GM12878 (cell line): ENCODE results near the gene LRRC14B. TPM values are rescaled to one million over a fixed set of nuclear protein-coding genes. Genes with fewer than 3 reads are reported as not detected.

ENCODE experiments used
- ATAC-seq: fragments of 200-7000 bp; cut with Tn5 transposase; 3 replicates; pipeline ENCODE4 v1.9.1; 2020; ENCODE audit warnings: mild to moderate bottlenecking, moderate library complexity
- BruUV-seq: library from RNA; stranded (reverse); fragments of 400-500 nt; replicated peaks from 2 replicates; lab custom pipeline; 2021; lab: Mats Ljungman, UMichigan
- CTCF ChIA-PET: fragments of 300-600 bp; sonication (Branson Sonifier 250); formaldehyde crosslinking; extraction: SDS; loops from one replicate; lab custom pipeline; 2021; ENCODE audit warnings: inconsistent platforms; lab: Yijun Ruan, JAX
- POLR2A ChIA-PET: fragments of 350-600 bp; formaldehyde crosslinking; extraction: SDS; loops from one replicate; lab custom pipeline; 2021; ENCODE audit warnings: inconsistent platforms; lab: Charles Lee
- RAD21 ChIA-PET: fragments of 300-600 bp; sonication (Branson Sonifier 250); formaldehyde crosslinking; loops from one replicate; lab custom pipeline; 2023; ENCODE audit warnings: antibody characterized with exemption; ENCODE audit not compliant: unreplicated experiment; lab: Charles Lee
- SMC1A ChIA-PET: fragments of 300-600 bp; sonication (Branson Sonifier 250); formaldehyde crosslinking; loops from one replicate; lab custom pipeline; 2023; ENCODE audit not compliant: unreplicated experiment, uncharacterized antibody; lab: Charles Lee
- DNase-seq: peaks from one replicate; pipeline ENCODE4 v3.0.0-alpha.2; 2011; ENCODE audit warnings: low read depth, low spot score
- FAIRE-seq: peaks from 3 replicates; lab custom pipeline; 2011; peaks lifted over from hg19 to GRCh38; lab: Jason Lieb, UNC
- H2AFZ ChIP-seq: 2 replicates; pipeline ENCODE4 v1.6.0; 2011; ENCODE audit warnings: low read depth, low read length, control low read depth; ENCODE audit not compliant: control insufficient read depth
- H3K27ac ChIP-seq: 2 replicates; pipeline ENCODE4 v1.5.1; 2011; ENCODE audit warnings: control low read depth; ENCODE audit not compliant: control insufficient read depth, insufficient read depth
- H3K27me3 ChIP-seq, 2 experiments: replicated peaks in 1 of 2; 2 replicates each; pipeline versions ENCODE4 v1.6.0 to v1.6.1; 2011; ENCODE audit warnings: low read length in 1 of 2; ENCODE audit not compliant: control insufficient read depth in 2 of 2, insufficient read depth in 2 of 2
- H3K36me3 ChIP-seq, 2 experiments: 2 replicates each; pipeline ENCODE4 v1.5.1; 2011; ENCODE audit warnings: low read length in 1 of 2; ENCODE audit not compliant: control insufficient read depth in 2 of 2, insufficient read depth in 2 of 2
- H3K4me1 ChIP-seq: 2 replicates; pipeline ENCODE4 v1.6.1; 2011; ENCODE audit warnings: mild to moderate bottlenecking, low read length, moderate library complexity, mixed read lengths; ENCODE audit not compliant: control insufficient read depth, insufficient read depth
- H3K4me2 ChIP-seq: 2 replicates; pipeline ENCODE4 v1.6.0; 2011; ENCODE audit warnings: control low read depth; ENCODE audit not compliant: control insufficient read depth, insufficient read depth
- H3K4me3 ChIP-seq: fragments of 200-600 bp; sonication (generic); 2 replicates; pipeline ENCODE4 v1.5.1; 2016
- H3K79me2 ChIP-seq: 2 replicates; pipeline ENCODE4 v1.6.0; 2011; ENCODE audit warnings: low read length; ENCODE audit not compliant: control insufficient read depth, insufficient read depth
- H3K9ac ChIP-seq: 2 replicates; pipeline ENCODE4 v1.8.0; 2011; ENCODE audit warnings: low read length, control low read depth, mixed read lengths; ENCODE audit not compliant: control insufficient read depth, insufficient read depth
- H3K9me3 ChIP-seq: replicated peaks from 3 replicates; pipeline ENCODE4 v1.5.1; 2011; ENCODE audit warnings: mild to moderate bottlenecking, low read length; ENCODE audit not compliant: control insufficient read depth, insufficient read depth
- H4K20me1 ChIP-seq: 2 replicates; pipeline ENCODE4 v1.6.0; 2011; ENCODE audit not compliant: control insufficient read depth, insufficient read depth
- CREM ChIP-seq: IDR thresholded peaks from 2 replicates; pipeline ENCODE4 v1.6.1; 2014; ENCODE audit warnings: antibody characterized with exemption, low read depth
- GABPA ChIP-seq: IDR thresholded peaks from 2 replicates; pipeline ENCODE4 v1.6.1; 2014; ENCODE audit warnings: antibody characterized with exemption, low read depth, mild to moderate bottlenecking, inconsistent platforms
- MTA3 ChIP-seq: IDR thresholded peaks from 2 replicates; pipeline ENCODE4 v1.6.1; 2012; ENCODE audit warnings: low read length, inconsistent platforms, borderline replicate concordance
- NBN ChIP-seq: fragments of 450-650 bp; IDR thresholded peaks from 2 replicates; pipeline ENCODE4 v1.6.1; 2016
- PAX8 ChIP-seq: fragments of 450-650 bp; IDR thresholded peaks from 2 replicates; pipeline ENCODE4 v1.6.1; 2017; ENCODE audit warnings: mild to moderate bottlenecking, moderate library complexity
- RELA ChIP-seq: fragments of 450-650 bp; IDR thresholded peaks from 2 replicates; pipeline ENCODE4 v1.8.0; 2014; ENCODE audit warnings: borderline replicate concordance; ENCODE audit not compliant: partially characterized antibody
- WGBS: methylation state at CpG from one replicate; pipeline ENCODE4 v1.1.6; 2016; ENCODE audit warnings: low lambda C conversion rate; ENCODE audit not compliant: insufficient replicate concordance, insufficient coverage; ENCODE audit errors: missing lambda C conversion rate; 5-methylcytosine and 5-hydroxymethylcytosine counted together
- in situ Hi-C: fragments of 300-500 bp; cut with MboI; formaldehyde crosslinking; loops from 9 replicates; pipeline ENCODE4 v1.14.3; 2018; ENCODE audit warnings: mixed read lengths
- intact Hi-C: fragments of 100-400 bp; cut with micrococcal nuclease; formaldehyde crosslinking; loops from one replicate; pipeline ENCODE4 v1.14.2; 2022; ENCODE audit not compliant: unreplicated experiment
- polyA plus RNA-seq, 11 experiments: library from polyadenylated mRNA; depleted of rRNA in 4 of 11; unstranded in 6 of 11; stranded (reverse) in 5 of 11; fragments of >200 nt; fragmentation: Nextera tagmentation in 4 of 11; fragmentation: Illumina TruSeq in 1 of 11; extraction: Ambion mirVana in 4 of 11; extraction: Trizol in 1 of 11; gene quantifications; 1 replicate in 1 of 11; 2 replicates in 10 of 11; pipeline versions ENCODE4 v1.2.1 to v1.2.3, GENCODE V29; 2011 to 2016; ENCODE audit warnings: inconsistent platforms in 2 of 11, missing spikeins in 2 of 11, low read depth in 1 of 11
- total RNA-seq, 4 experiments: library from RNA; depleted of rRNA in 3 of 4; stranded (reverse); fragments of >200 nt in 3 of 4; fragmentation: Illumina TruSeq in 1 of 4; extraction: Trizol in 1 of 4; gene quantifications; 2 replicates each; pipeline versions ENCODE4 v1.2.1 to v1.2.3, GENCODE V29; 2013 to 2021
- TF ChIP-seq, protein P1 (sequence below): fragments of 450-650 bp; IDR thresholded peaks from 2 replicates; pipeline ENCODE4 v1.6.1; 2018; ENCODE audit warnings: mild to moderate bottlenecking, low read depth, moderate library complexity; ENCODE audit not compliant: partially characterized antibody
- TF ChIP-seq, protein P2 (sequence below): fragments of 150-350 bp; IDR thresholded peaks from 2 replicates; pipeline ENCODE4 v1.6.1; 2016; ENCODE audit warnings: low read depth, low read length

The LRRC14B gene
- total and polyA plus RNA-seq, 10 of the 15 experiments (the other 5 are each of a cell fraction or from before 2014, with no cell fraction given), result 0.06 to 0.31 (median 0.13) TPM; not detected in 5

DNA sequence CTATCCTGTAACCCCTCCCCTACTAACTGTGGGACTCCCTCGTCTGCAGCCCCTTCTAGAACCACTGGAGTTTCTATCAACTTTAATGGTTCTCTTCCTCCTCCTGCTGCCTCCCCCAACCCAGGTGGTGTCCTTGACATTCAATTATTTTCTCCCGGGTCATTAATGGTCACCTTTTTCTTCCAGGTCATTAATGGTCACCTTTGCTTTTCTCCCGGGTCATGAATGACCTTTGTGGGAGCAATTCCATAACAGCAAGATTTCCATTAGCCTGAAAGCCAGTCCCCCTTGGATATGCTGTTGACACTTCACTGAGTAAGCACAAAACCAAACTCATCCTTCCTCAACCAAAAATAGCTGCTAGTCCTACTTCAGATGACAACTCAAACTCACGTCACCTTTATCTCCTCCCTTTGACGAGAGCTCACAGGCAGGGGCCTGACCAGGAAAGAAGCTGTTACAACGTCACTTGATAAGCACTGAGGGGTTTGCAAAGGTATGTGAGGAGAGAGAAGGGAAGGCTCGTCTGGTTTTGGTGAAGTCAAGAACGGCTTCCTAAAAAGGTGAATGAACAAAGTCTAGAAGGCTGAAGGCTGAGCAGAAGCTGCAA lies 15.7 kb downstream of the LRRC14B start:
- 82% methylated on average over 8 of the region's 8 CpGs for whole genome bisulfite sequencing
- Histone ChIP-seq H3K4me1 (no peaks in the 10 kb centered on the region), H4K20me1 (peaks cover 3% of the 10 kb centered on the region; the same call in 1 of the 2 replicates), H2AFZ (no peak overlapping the region), H3K4me3 (no peak overlapping the region), H3K36me3 (peaks cover 6 to 8% of the 10 kb centered on the region in 2 experiments; a peak in 3 of 4 replicates), H3K79me2 (peaks cover 6% of the 10 kb centered on the region), H3K9me3 (no peaks in the 10 kb centered on the region)
- intact Hi-C loops (no loop called here), in situ Hi-C loops (no loop called here)
- POLR2A ChIA-PET, result no interaction called here
- FAIRE-seq (no peak), DNase-seq (no peak), ATAC-seq (no peak)
- SMC1A ChIA-PET, result no interaction called here
- TF ChIP-seq CREM (no peak), RELA (no peak), GABPA (no peak), NBN (no peak), MTA3 (no peak), PAX8 (no peak)
- TF ChIP-seq, protein P1, sequence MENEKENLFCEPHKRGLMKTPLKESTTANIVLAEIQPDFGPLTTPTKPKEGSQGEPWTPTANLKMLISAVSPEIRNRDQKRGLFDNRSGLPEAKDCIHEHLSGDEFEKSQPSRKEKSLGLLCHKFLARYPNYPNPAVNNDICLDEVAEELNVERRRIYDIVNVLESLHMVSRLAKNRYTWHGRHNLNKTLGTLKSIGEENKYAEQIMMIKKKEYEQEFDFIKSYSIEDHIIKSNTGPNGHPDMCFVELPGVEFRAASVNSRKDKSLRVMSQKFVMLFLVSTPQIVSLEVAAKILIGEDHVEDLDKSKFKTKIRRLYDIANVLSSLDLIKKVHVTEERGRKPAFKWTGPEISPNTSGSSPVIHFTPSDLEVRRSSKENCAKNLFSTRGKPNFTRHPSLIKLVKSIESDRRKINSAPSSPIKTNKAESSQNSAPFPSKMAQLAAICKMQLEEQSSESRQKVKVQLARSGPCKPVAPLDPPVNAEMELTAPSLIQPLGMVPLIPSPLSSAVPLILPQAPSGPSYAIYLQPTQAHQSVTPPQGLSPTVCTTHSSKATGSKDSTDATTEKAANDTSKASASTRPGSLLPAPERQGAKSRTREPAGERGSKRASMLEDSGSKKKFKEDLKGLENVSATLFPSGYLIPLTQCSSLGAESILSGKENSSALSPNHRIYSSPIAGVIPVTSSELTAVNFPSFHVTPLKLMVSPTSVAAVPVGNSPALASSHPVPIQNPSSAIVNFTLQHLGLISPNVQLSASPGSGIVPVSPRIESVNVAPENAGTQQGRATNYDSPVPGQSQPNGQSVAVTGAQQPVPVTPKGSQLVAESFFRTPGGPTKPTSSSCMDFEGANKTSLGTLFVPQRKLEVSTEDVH, result no peak
- TF ChIP-seq, protein P2, sequence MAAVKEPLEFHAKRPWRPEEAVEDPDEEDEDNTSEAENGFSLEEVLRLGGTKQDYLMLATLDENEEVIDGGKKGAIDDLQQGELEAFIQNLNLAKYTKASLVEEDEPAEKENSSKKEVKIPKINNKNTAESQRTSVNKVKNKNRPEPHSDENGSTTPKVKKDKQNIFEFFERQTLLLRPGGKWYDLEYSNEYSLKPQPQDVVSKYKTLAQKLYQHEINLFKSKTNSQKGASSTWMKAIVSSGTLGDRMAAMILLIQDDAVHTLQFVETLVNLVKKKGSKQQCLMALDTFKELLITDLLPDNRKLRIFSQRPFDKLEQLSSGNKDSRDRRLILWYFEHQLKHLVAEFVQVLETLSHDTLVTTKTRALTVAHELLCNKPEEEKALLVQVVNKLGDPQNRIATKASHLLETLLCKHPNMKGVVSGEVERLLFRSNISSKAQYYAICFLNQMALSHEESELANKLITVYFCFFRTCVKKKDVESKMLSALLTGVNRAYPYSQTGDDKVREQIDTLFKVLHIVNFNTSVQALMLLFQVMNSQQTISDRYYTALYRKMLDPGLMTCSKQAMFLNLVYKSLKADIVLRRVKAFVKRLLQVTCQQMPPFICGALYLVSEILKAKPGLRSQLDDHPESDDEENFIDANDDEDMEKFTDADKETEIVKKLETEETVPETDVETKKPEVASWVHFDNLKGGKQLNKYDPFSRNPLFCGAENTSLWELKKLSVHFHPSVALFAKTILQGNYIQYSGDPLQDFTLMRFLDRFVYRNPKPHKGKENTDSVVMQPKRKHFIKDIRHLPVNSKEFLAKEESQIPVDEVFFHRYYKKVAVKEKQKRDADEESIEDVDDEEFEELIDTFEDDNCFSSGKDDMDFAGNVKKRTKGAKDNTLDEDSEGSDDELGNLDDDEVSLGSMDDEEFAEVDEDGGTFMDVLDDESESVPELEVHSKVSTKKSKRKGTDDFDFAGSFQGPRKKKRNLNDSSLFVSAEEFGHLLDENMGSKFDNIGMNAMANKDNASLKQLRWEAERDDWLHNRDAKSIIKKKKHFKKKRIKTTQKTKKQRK, result no peak
- TF ChIP-seq, all 136 proteins: peak for 0
- CTCF ChIA-PET, result interaction anchor here (1.2 kb wide), 1 partner anchor 18 kb away, joined by 3 read pairs; no protein-coding TSS in a partner anchor
- Histone ChIP-seq H3K27ac (no peak overlapping the region), H3K4me2 (no peak overlapping the region), H3K9ac (no peak overlapping the region), H3K27me3 (no peaks in the 10 kb centered on the region)
- RAD21 ChIA-PET, result no interaction called here
- no TSS peak for BruUV-seq
